Neural progenitor cell (in vitro differentiated cells): ENCODE measurements around the gene EDRF1.

ENCODE experiments used
- CTCF ChIP-seq: fragments of 200-600 bp; sonication (generic); IDR thresholded peaks from 2 replicates; pipeline ENCODE4 v1.5.1; 2017; ENCODE audit warnings: antibody characterized with exemption, mild to moderate bottlenecking
- EZH2 ChIP-seq: fragments of 200-600 bp; sonication (generic); IDR thresholded peaks from 2 replicates; pipeline ENCODE4 v1.6.1; 2017; ENCODE audit warnings: antibody characterized with exemption, mild to moderate bottlenecking, moderate library complexity

- no peak for TF ChIP-seq CTCF
- TF ChIP-seq EZH2 = no peak
Observed at GRCh38 chr10:125687507-125688185, 31.9 kb upstream of the EDRF1 start.
